Stimulated activated effector memory CD8-positive, alpha-beta T cell treated with anti-CD3 and anti-CD28 coated beads, Interleukin-12 subunit alpha, Interleukin-12 subunit beta, amount 100 ng/mL, for 72 hours (primary cell): Measurements from ENCODE around the gene EML5.
"Not testable (repeated sequence)": the region's sequence is repeated elsewhere in the genome, so short reads cannot be mapped to it uniquely, and the experiment has no call there.

Experiments
- ATAC-seq: fragments of 150-1000 bp; cut with Tn5 transposase; 2 replicates; pipeline ENCODE4 v1.10.0; 2021
- DNase-seq, 2 donors: peaks; one replicate each; pipeline ENCODE4 v3.0.0; 2021 to 2022; ENCODE audit warnings: low spot score in 2 of 2
- H3K27ac Mint-ChIP-seq: one replicate; pipeline ENCODE4 v1.8.0; 2022; ENCODE audit warnings: mild to moderate bottlenecking, mixed read lengths
- H3K36me3 Mint-ChIP-seq: one replicate; pipeline ENCODE4 v1.8.0; 2022; ENCODE audit warnings: mild to moderate bottlenecking, mixed read lengths
- H3K4me1 Mint-ChIP-seq: one replicate; pipeline ENCODE4 v1.8.0; 2022; ENCODE audit warnings: mixed read lengths
- H3K4me3 Mint-ChIP-seq: one replicate; pipeline ENCODE4 v1.8.0; 2022; ENCODE audit warnings: mild to moderate bottlenecking, mixed read lengths
- H3K9me3 Mint-ChIP-seq: one replicate; pipeline ENCODE4 v1.8.0; 2022; ENCODE audit warnings: mixed read lengths

EML5 gene

GRCh38 chr14:88821888-88822287 lies 29.1 kb upstream of the EML5 start:
- Mint-ChIP-seq H3K4me3 (no peak overlapping the region), H3K9me3 (no peaks in the 10 kb centered on the region), H3K4me1 (peaks cover 7% of the 10 kb centered on the region), H3K27ac (no peak overlapping the region), H3K36me3 (no peaks in the 10 kb centered on the region)
- DNase-seq (no peak), ATAC-seq (no peak)

GRCh38 chr14:88821378-88821777 lies 28.6 kb upstream of the EML5 start:
- Mint-ChIP-seq H3K9me3 (no peaks in the 10 kb centered on the region), H3K4me1 (peaks cover 7% of the 10 kb centered on the region), H3K4me3 (no peak overlapping the region), H3K36me3 (no peaks in the 10 kb centered on the region), H3K27ac (no peak overlapping the region)
- no peak for DNase-seq
- ATAC-seq: no peak

GRCh38 chr14:88819674-88820073 lies 26.9 kb upstream of the EML5 start:
- not testable (repeated sequence) for H3K4me1 Mint-ChIP-seq, DNase-seq, H3K9me3 Mint-ChIP-seq, H3K4me3 Mint-ChIP-seq, ATAC-seq, H3K36me3 Mint-ChIP-seq, H3K27ac Mint-ChIP-seq

DNA sequence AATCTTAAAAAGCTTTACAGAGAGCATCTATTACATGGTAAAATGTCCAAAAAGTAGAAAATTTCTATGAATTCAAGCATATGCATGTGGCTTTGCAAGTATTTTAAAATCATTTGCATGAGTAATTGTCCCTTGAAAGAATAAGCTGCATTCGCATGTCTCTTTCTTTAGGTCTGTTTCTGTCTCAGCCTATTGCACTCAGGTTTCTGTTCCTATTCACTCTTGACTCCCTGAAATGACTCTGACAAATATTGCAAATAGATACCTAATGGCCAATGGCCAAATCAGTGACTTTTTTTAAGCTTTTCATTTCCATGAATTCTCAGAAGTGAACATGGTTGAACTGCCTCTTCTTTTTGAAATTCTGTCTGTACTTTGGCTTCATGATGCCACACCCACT lies 25.3 kb upstream of the EML5 start:
- ATAC-seq: no peak
- H3K4me1 Mint-ChIP-seq: no peaks in the 10 kb centered on the region
- no peak overlapping the region for H3K4me3 Mint-ChIP-seq
- no peaks in the 10 kb centered on the region for H3K36me3 Mint-ChIP-seq
- no peaks in the 10 kb centered on the region for H3K9me3 Mint-ChIP-seq
- H3K27ac Mint-ChIP-seq: no peak overlapping the region
- DNase-seq: no peak

GRCh38 chr14:88815980-88816379 lies 23.2 kb upstream of the EML5 start:
- ATAC-seq: no peak
- Mint-ChIP-seq H3K27ac (no peak overlapping the region), H3K36me3 (no peaks in the 10 kb centered on the region), H3K9me3 (no peaks in the 10 kb centered on the region), H3K4me3 (no peak overlapping the region), H3K4me1 (no peaks in the 10 kb centered on the region)
- no peak for DNase-seq

DNA sequence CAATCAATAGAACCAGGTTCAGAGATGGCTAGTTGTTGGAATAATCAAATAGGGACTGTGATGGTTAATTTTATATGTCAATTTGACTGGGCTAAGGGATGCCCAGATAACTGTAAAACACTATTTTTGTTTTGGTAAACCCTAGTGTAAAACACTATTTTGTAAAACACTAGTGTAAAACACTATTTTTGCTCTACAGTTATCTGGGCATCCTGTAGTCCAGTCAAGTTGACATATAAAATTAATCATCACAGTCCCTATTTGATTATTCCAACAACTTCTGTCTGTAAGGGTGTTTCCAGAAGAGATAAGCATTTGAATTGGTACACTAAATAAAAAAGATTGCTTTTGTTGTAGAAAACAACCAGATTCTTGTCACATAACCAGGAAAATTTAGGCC lies 15.6 kb upstream of the EML5 start:
- H3K9me3 Mint-ChIP-seq: peaks cover 3% of the 10 kb centered on the region
- H3K4me3 Mint-ChIP-seq: no peak overlapping the region
- no peaks in the 10 kb centered on the region for H3K4me1 Mint-ChIP-seq
- ATAC-seq (no peak), DNase-seq (no peak)
- H3K27ac Mint-ChIP-seq: no peak overlapping the region
- H3K36me3 Mint-ChIP-seq: no peaks in the 10 kb centered on the region

DNA sequence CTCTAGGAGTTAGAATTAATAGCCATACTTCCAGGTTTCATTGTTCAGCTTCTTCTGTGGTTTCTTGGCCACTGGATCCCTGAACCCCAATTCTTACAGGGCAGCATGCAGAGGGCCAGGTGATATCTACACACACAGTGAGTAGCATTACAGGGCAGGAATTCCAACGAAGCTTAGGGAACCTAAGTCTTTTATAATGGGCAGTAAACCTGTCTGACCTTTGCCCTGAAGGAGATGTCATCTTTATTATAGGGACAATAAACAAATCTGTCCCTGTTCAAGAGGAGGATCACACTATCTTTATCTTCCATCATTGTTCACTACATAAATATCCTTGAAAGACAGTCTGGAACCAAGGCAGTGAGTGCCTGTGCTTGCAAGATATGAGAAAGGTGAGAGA lies 11.7 kb upstream of the EML5 start:
- Mint-ChIP-seq H3K36me3 (no peaks in the 10 kb centered on the region), H3K4me3 (no peak overlapping the region), H3K27ac (no peak overlapping the region), H3K9me3 (peaks cover 3% of the 10 kb centered on the region), H3K4me1 (no peaks in the 10 kb centered on the region)
- DNase-seq: no peak
- no peak for ATAC-seq

- H3K4me3 Mint-ChIP-seq: no peak overlapping the region
- ATAC-seq (no peak), DNase-seq (no peak)
- H3K9me3 Mint-ChIP-seq: peaks cover 3% of the 10 kb centered on the region
- no peak overlapping the region for H3K27ac Mint-ChIP-seq
- no peaks in the 10 kb centered on the region for H3K4me1 Mint-ChIP-seq
- no peaks in the 10 kb centered on the region for H3K36me3 Mint-ChIP-seq
Observed at GRCh38 chr14:88804035-88804434, 11.3 kb upstream of the EML5 start.

- DNase-seq: no peak
- Mint-ChIP-seq H3K4me1 (no peaks in the 10 kb centered on the region), H3K4me3 (no peak overlapping the region), H3K9me3 (no peaks in the 10 kb centered on the region), H3K36me3 (no peaks in the 10 kb centered on the region), H3K27ac (no peak overlapping the region)
- no peak for ATAC-seq
Observed at GRCh38 chr14:88802596-88802995, 9.8 kb upstream of the EML5 start.

GRCh38 chr14:88799522-88799921 lies 6.8 kb upstream of the EML5 start:
- H3K36me3 Mint-ChIP-seq: no peaks in the 10 kb centered on the region
- no peak overlapping the region for H3K4me3 Mint-ChIP-seq
- no peaks in the 10 kb centered on the region for H3K4me1 Mint-ChIP-seq
- ATAC-seq: no peak
- no peak overlapping the region for H3K27ac Mint-ChIP-seq
- H3K9me3 Mint-ChIP-seq: no peaks in the 10 kb centered on the region
- DNase-seq: no peak

DNA sequence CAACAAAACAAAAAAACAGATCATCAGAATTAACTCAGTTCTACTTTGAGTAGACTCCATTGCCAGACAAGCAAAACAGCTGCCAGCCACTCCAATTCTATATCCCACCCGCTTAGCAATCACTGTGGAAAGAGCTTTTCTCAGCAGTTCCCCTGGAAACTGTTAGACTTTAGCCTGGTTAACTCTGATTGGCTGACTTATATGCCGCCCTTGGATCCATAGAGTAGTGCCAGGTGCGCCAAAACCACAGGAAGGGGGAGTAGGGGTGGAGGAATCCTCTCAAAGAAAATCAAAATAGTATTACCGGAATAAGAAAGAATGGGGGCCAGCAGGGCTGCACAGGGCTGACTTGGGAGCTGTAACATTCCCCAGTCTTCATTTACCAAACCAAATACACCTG lies 5.4 kb upstream of the EML5 start:
- ATAC-seq: no peak
- Mint-ChIP-seq H3K36me3 (no peaks in the 10 kb centered on the region), H3K27ac (no peak overlapping the region), H3K4me3 (no peak overlapping the region), H3K4me1 (no peaks in the 10 kb centered on the region), H3K9me3 (no peaks in the 10 kb centered on the region)
- DNase-seq: no peak

DNA sequence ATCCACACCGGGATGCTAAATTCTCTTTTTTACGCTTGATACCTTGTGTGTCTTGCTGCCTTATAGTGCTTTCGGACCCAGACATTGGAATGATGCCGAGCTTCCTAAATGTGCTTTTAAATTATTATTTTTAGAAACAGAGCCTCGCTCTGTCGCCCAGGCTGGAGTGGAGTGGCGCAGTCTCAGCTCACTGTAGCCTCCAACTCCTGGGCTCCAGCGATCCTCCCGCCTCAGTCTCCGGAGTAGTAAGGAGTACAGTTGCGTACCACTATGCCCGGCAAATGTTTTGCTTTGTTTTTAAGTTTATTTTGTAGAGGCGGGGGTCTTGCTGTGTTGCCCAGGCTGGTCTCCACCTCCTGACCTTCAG lies 489 bp upstream of the EML5 start:
- Mint-ChIP-seq H3K4me1 (peaks cover 14% of the 10 kb centered on the region), H3K36me3 (no peaks in the 10 kb centered on the region), H3K27ac (peak overlapping the region; percentile 60), H3K4me3 (peak overlapping the region; percentile 81), H3K9me3 (no peaks in the 10 kb centered on the region)
- ATAC-seq: no peak
- DNase-seq: no peak

GRCh38 chr14:88791629-88792472 lies 902 bp downstream of the EML5 start:
- DNase-seq (no peak), ATAC-seq (peak; percentile 9)
- Mint-ChIP-seq H3K4me3 (peak overlapping the region; percentile 81), H3K4me1 (peaks cover 14% of the 10 kb centered on the region), H3K36me3 (no peaks in the 10 kb centered on the region), H3K9me3 (no peaks in the 10 kb centered on the region), H3K27ac (peak overlapping the region; percentile 80)

DNA sequence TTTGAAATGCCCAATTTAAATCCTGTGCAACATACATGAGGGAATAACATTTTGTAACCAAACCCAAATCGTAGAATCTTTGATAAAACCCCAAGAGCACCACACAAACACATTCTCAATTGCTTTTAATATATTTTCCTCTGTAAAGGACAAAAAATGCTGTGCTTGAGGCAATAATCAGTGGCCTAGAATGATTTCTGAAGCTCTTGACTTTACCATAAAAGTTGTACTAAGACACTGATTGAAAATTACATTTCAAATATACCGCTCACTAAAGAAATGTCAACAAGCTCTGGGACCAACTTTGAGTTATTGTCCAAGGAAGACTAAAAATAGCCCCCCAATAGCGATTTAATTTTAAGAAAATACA lies 1.5 kb downstream of the EML5 start:
- no peak for DNase-seq
- Mint-ChIP-seq H3K36me3 (no peaks in the 10 kb centered on the region), H3K27ac (peak overlapping the region; percentile 80), H3K4me3 (peak overlapping the region; percentile 81), H3K4me1 (peaks cover 14% of the 10 kb centered on the region), H3K9me3 (no peaks in the 10 kb centered on the region)
- no peak for ATAC-seq

DNA sequence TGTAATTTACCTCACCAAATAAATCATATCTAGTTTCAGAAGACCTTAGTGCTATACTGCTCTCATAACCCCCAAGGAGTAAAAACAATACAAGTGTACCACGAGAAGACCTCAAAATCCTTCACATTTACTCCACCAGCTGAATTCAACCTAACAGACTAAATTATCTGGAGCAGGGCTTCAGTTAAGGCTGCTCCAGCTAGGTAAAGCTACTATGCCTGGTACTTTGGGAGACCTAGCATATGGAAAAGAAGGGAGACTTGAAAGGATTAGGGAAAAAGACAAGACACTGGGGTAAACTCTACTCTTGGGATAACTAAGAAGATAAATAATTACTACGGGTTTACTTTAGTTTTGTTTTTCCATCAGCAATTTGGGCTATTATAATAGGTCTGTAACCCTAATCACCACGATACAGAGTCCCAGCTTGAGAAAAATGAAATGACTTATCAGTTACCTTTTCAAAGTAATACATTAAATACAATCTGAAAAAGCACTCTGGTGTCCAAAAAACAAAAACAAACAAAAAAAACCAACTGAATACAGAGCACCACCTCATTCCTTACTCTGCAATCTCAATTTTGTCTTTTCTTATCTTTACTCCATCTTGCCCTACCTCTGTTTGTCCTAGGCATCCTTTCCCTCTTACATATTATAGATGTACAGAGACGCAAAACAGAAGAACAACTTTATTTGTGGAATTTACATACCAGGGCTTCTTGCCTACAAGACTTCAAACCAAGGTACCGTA lies 2.1 kb downstream of the EML5 start:
- DNase-seq: no peak
- H3K36me3 Mint-ChIP-seq: no peaks in the 10 kb centered on the region
- peak; percentile 25 for ATAC-seq
- H3K9me3 Mint-ChIP-seq: no peaks in the 10 kb centered on the region
- H3K27ac Mint-ChIP-seq: peak overlapping the region; percentile 80
- H3K4me3 Mint-ChIP-seq: peak overlapping the region; percentile 81
- H3K4me1 Mint-ChIP-seq: peaks cover 19% of the 10 kb centered on the region

DNA sequence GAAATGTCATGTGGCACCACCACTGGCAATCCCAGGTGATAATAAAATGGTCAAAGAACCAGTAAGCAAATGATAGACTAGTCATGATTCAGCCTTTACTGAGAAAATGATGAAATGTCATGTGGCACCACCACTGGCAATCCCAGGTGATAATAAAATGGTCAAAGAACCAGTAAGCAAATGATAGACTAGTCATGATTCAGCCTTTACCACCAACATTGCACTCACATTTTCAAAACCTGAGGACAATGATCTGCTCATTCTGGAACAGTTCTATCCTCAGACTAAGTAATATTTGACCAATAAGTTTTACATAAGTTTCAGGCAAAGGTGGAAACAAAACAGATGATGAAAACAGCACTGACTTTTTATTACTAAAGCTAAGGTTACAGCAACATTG lies 3.2 kb downstream of the EML5 start:
- H3K9me3 Mint-ChIP-seq, H3K4me3 Mint-ChIP-seq, H3K36me3 Mint-ChIP-seq, DNase-seq: not testable (repeated sequence)
- peaks cover 22% of the 10 kb centered on the region for H3K4me1 Mint-ChIP-seq
- peak overlapping the region; percentile 80 for H3K27ac Mint-ChIP-seq
- peak; percentile 66 for ATAC-seq
